ENCODE data around the gene CARMIL3.

The CARMIL3 gene

DNA sequence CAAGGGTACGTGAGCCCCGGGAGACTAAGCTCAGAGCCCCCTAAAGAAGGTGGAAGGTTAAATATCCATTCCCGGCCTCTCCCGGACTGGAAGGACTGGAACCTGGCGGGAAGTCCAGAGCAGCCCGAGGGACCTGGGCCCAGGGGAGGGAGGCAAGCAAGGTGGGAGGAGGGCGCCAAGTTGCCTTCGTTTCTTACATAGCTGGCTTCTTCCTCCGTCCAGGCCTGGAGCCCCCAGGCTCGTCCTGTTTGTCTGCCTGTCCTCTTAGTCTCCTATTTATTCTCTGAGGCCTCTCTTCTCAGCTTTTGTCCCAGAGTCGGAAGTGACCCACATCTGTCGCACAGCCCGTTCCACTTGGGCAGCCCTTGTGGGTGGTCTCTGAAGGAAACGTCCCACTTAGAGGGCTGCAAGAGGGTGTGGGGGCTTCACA is 43.0 kb downstream of the CARMIL3 start:
- peaks cover 0 to 20% (median 20%) of the 10 kb centered on the region in 3 donors for H3K36me3 ChIP-seq
- DNase-seq = no peak
- intact Hi-C loops (cut with DNase I; ENCODE audit: low total_unique reads) = loop anchor here (5.0 kb wide), 1 partner anchor 38 kb away; no protein-coding TSS in a partner anchor
- TF ChIP-seq, protein P1, sequence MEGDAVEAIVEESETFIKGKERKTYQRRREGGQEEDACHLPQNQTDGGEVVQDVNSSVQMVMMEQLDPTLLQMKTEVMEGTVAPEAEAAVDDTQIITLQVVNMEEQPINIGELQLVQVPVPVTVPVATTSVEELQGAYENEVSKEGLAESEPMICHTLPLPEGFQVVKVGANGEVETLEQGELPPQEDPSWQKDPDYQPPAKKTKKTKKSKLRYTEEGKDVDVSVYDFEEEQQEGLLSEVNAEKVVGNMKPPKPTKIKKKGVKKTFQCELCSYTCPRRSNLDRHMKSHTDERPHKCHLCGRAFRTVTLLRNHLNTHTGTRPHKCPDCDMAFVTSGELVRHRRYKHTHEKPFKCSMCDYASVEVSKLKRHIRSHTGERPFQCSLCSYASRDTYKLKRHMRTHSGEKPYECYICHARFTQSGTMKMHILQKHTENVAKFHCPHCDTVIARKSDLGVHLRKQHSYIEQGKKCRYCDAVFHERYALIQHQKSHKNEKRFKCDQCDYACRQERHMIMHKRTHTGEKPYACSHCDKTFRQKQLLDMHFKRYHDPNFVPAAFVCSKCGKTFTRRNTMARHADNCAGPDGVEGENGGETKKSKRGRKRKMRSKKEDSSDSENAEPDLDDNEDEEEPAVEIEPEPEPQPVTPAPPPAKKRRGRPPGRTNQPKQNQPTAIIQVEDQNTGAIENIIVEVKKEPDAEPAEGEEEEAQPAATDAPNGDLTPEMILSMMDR (IDR thresholded peaks at IDR 0.05) = no peak
- H3K4me3 ChIP-seq = peak overlapping the region; percentile 91 to 94
- no peaks in the 10 kb centered on the region for H3K27me3 ChIP-seq
- H3K9me3 ChIP-seq = no peaks in the 10 kb centered on the region
- peaks cover 0 to 23% (median 19%) of the 10 kb centered on the region in 4 donors for H3K4me1 ChIP-seq
- H3K27ac ChIP-seq = peak overlapping the region; percentile 97 to 99

DNA sequence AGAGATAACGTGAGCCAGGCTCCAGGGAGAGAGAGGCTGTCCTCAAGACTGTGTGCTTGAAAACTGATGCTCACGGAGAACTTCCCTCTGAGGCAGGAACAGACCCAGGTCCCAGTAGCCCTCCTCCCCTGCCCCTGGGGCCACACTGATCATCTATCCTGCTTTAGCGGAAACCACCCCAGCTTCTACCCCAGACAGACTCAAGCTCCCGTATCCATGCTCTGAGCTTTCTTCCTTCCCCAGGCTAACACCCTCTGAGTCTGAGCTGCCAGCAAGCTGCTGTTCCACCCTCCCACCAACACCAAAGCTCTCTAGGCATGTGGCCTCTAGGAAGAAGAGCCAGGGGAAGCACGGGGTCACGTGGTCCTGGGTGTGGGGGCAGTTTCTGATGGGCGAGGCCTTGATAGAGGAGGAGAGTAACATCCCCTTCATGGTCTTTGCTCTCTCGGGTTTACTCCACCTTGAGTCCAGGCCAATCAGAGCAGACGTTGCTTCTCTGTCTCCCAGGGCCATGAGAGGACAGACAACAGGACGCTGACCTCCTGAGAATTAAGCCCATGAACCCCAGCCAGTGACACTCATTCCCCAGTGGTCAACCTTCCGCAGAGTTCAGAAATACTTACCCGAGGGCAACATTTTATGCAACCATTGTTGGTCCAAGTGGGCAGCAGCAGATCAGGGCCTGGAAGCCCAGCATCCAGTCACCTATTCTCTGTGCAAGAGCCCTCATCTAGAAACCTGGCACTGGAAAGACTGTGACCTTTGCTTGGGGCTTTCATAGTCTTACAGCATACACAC is 43.7 kb downstream of the CARMIL3 start:
- intact Hi-C loops (cut with DNase I; ENCODE audit: low total_unique reads) = no loop called here
- H3K4me3 ChIP-seq = peak overlapping the region; percentile 91 to 94
- no peaks in the 10 kb centered on the region for H3K9me3 ChIP-seq
- peak overlapping the region; percentile 97 to 99 for H3K27ac ChIP-seq
- TF ChIP-seq, protein P1 (IDR thresholded peaks at IDR 0.05) = no peak
- DNase-seq = peak; percentile 71 to 80
- H3K36me3 ChIP-seq = peaks cover 0 to 26% (median 26%) of the 10 kb centered on the region in 3 donors
- H3K4me1 ChIP-seq = peaks cover 0 to 23% (median 19%) of the 10 kb centered on the region in 4 donors
- H3K27me3 ChIP-seq = no peaks in the 10 kb centered on the region

DNA sequence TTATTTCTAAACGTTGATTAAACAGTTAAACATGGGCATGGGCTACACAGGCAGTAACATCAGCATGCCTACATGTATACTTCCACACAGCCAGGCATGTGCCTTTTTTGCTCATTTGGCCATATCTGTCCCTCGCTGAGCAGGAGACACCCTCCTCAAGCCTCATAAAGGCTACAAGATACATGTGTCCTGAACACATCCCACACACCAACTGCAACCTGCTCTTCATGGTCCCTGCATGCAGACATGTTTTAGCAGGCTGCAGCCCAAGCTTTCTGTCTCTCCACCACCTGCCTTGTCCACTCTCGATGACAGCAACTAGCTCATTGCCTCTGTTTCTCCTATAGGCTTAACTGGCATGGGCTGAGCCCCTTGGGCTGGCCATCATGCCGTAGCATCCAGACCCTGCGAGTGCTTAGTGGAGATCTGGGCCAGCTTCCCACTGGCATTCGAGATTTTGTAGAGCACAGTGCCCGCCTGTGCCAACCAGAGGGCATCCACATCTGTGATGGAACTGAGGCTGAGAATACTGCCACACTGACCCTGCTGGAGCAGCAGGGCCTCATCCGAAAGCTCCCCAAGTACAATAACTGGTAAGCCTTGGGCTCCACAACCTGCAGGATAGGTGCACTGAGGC is 44.9 kb downstream of the CARMIL3 start:
- no peaks in the 10 kb centered on the region for H3K9me3 ChIP-seq
- peaks cover 0 to 33% (median 32%) of the 10 kb centered on the region in 3 donors for H3K36me3 ChIP-seq
- TF ChIP-seq, protein P1 (IDR thresholded peaks at IDR 0.05) = no peak
- no peak overlapping the region for H3K27ac ChIP-seq
- no peak for DNase-seq
- H3K4me3 ChIP-seq = no peak overlapping the region
- H3K27me3 ChIP-seq = no peaks in the 10 kb centered on the region
- intact Hi-C loops (cut with DNase I; ENCODE audit: low total_unique reads) = no loop called here
- H3K4me1 ChIP-seq = peaks cover 0 to 23% (median 19%) of the 10 kb centered on the region in 4 donors

DNA sequence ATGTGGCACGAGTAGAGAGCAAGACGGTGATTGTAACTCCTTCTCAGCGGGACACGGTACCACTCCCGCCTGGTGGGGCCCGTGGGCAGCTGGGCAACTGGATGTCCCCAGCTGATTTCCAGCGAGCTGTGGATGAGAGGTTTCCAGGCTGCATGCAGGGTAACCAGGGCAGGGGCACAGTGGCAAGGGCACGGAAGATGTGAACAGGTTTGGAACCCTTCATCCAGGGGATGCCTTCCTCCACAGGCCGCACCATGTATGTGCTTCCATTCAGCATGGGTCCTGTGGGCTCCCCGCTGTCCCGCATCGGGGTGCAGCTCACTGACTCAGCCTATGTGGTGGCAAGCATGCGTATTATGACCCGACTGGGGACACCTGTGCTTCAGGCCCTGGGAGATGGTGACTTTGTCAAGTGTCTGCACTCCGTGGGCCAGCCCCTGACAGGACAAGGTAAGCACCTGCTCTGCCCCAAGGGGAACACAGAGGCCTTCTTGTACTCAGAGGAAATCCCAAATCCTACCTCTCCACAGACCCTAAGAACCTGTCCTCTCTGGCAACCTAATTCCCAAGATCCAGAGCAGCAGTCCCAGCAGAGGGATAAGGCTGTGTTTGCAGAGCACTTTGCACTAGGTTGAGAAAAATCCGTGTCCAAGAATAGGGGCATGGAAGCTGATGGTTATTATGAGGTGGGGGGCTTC is 46.6 kb downstream of the CARMIL3 start:
- Histone ChIP-seq H3K27ac (no peak overlapping the region), H3K4me1 (peaks cover 0 to 18% (median 15%) of the 10 kb centered on the region in 4 donors), H3K36me3 (peaks cover 0 to 41% (median 39%) of the 10 kb centered on the region in 3 donors), H3K27me3 (no peaks in the 10 kb centered on the region), H3K9me3 (no peaks in the 10 kb centered on the region), H3K4me3 (no peak overlapping the region)
- intact Hi-C loops (cut with DNase I; ENCODE audit: low total_unique reads) = no loop called here
- TF ChIP-seq, protein P1 (IDR thresholded peaks at IDR 0.05) = no peak
- no peak for DNase-seq

DNA sequence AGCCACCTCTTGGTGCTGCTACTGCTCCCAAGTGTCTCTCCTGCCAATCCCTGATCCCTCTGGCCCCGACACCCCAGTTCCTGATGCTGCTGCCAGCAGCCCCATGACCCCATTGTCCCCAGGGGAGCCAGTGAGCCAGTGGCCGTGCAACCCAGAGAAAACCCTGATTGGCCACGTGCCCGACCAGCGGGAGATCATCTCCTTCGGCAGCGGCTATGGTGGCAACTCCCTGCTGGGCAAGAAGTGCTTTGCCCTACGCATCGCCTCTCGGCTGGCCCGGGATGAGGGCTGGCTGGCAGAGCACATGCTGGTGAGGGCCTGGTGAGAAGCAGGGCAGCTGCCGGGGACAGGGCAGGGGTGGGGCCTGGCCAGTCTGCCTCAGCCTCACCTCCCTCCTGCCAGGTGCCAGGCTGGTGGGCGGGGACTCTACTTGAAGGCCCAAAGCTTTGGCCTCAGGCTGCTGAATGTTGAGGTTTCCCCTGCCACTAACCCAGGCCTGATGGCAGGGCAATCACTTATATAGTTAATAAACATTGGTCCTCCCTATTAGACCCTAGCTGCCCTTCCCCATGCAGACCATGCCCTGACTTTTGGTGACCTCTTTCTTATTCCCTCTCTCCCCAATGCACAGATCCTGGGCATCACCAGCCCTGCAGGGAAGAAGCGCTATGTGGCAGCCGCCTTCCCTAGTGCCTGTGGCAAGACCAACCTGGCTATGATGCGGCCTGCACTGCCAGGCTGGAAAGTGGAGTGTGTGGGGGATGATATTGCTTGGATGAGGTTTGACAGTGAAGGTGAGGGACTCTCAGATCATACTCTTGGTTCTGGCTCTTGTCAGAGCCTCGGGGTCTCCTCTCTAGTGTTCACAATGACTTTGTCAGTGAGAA is 47.4 kb downstream of the CARMIL3 start:
- Histone ChIP-seq H3K4me1 (peaks cover 0 to 12% (median 10%) of the 10 kb centered on the region in 4 donors), H3K27me3 (no peaks in the 10 kb centered on the region), H3K27ac (no peak overlapping the region), H3K36me3 (peaks cover 0 to 47% (median 46%) of the 10 kb centered on the region in 3 donors), H3K9me3 (no peaks in the 10 kb centered on the region), H3K4me3 (no peak overlapping the region)
- DNase-seq = no peak
- TF ChIP-seq, protein P1 (IDR thresholded peaks at IDR 0.05) = no peak
- intact Hi-C loops (cut with DNase I; ENCODE audit: low total_unique reads) = no loop called here
